CD4-positive, alpha-beta T cell (primary cell): ENCODE data around the gene OR51B2. TPM values are rescaled to one million over a fixed set of nuclear protein-coding genes. Genes with fewer than 3 reads are reported as not detected.
"Not testable (repeated sequence)": the region's sequence is repeated elsewhere in the genome, so short reads cannot be mapped to it uniquely, and the experiment has no call there.

ENCODE experiments used
- ATAC-seq: fragments of 200-7000 bp; cut with Tn5 transposase; one replicate; pipeline ENCODE4 v1.10.0; 2022; ENCODE audit warnings: mild to moderate bottlenecking; ENCODE audit not compliant: poor library complexity
- CTCF ChIA-PET: fragments of 350-600 bp; sonication (Branson Sonifier 250); formaldehyde crosslinking; loops from one replicate; lab custom pipeline; 2021; ENCODE audit warnings: antibody characterized with exemption, inconsistent platforms; lab: Charles Lee
- POLR2A ChIA-PET: fragments of 350-600 bp; sonication (Branson Sonifier 250); formaldehyde crosslinking; loops from one replicate; lab custom pipeline; 2021; ENCODE audit warnings: antibody characterized with exemption, inconsistent platforms; lab: Charles Lee
- DNase-seq, 14 experiments: peaks; one replicate each; pipeline ENCODE4 v3.0.0-alpha.2; 2013 to 2020; ENCODE audit warnings: mixed read lengths in 2 of 14
- H3K27ac ChIP-seq, 2 donors: one replicate each; pipeline versions ENCODE4 v1.5.1 to v1.7.0; 2013; ENCODE audit warnings: low read length in 2 of 2, low read depth in 1 of 2, mild to moderate bottlenecking in 1 of 2
- H3K27me3 ChIP-seq, 2 experiments: 1 replicate in 1 of 2; 2 replicates in 1 of 2; pipeline versions ENCODE4 v1.6.1 to v1.7.0; 2013; ENCODE audit warnings: low read length in 2 of 2, control low read depth in 1 of 2, mild to moderate bottlenecking in 1 of 2, moderate library complexity in 1 of 2; ENCODE audit not compliant: insufficient read depth in 2 of 2, control insufficient read depth in 1 of 2
- H3K36me3 ChIP-seq: one replicate; pipeline ENCODE4 v1.6.1; 2013; ENCODE audit warnings: low read length, control low read depth; ENCODE audit not compliant: insufficient read depth
- H3K4me1 ChIP-seq: one replicate; pipeline ENCODE4 v1.6.1; 2013; ENCODE audit warnings: low read length, control low read depth; ENCODE audit not compliant: insufficient read depth
- H3K4me3 ChIP-seq: one replicate; pipeline ENCODE4 v1.5.1; 2013; ENCODE audit warnings: mild to moderate bottlenecking, low read length, moderate library complexity
- H3K9me3 ChIP-seq, 2 experiments: 1 replicate in 1 of 2; 2 replicates in 1 of 2; pipeline versions ENCODE4 v1.6.1 to v1.7.0; 2013; ENCODE audit warnings: low read length in 2 of 2, mild to moderate bottlenecking in 2 of 2, control low read depth in 1 of 2, moderate library complexity in 1 of 2; ENCODE audit not compliant: control insufficient read depth in 1 of 2, insufficient read depth in 1 of 2
- H3K27ac Mint-ChIP-seq: one replicate; pipeline ENCODE4 v1.8.0; 2020; ENCODE audit warnings: mixed read lengths
- H3K27me3 Mint-ChIP-seq: one replicate; pipeline ENCODE4 v1.8.0; 2021; ENCODE audit warnings: mixed read lengths
- H3K36me3 Mint-ChIP-seq: one replicate; pipeline ENCODE4 v1.8.0; 2021; ENCODE audit warnings: low read depth, mixed read lengths
- H3K4me1 Mint-ChIP-seq: one replicate; pipeline ENCODE4 v1.8.0; 2021; ENCODE audit warnings: low read depth, mixed read lengths
- H3K4me3 Mint-ChIP-seq: one replicate; pipeline ENCODE4 v1.8.0; 2020; ENCODE audit warnings: mild to moderate bottlenecking, mixed read lengths
- H3K9me3 Mint-ChIP-seq: one replicate; pipeline ENCODE4 v1.8.0; 2020; ENCODE audit warnings: mixed read lengths
- intact Hi-C, 2 experiments: fragments of 100-400 bp; cut with DNase I in 1 of 2; cut with micrococcal nuclease in 1 of 2; formaldehyde crosslinking; loops; one replicate each; pipeline versions ENCODE4 v1.15.1 to v1.9.0; 2023 to 2025; cut with DNase I, micrococcal nuclease
- total RNA-seq, 174 experiments: library from RNA in 2 of 174; stranded (reverse) in 2 of 174; gene quantifications; one replicate each; pipeline ENCODE4 v1.2.3 and lab custom pipeline; 2021 to 2026
- TF ChIP-seq, protein P1 (sequence below): fragments of 200-600 bp; IDR thresholded peaks from one replicate; pipeline ENCODE4 v1.8.0; 2022; ENCODE audit warnings: antibody characterized with exemption, mild to moderate bottlenecking

The OR51B2 gene
- total RNA-seq, 2 experiments from 2014 or later, result not detected

GRCh38 chr11:5343474-5344335 is 19.6 kb upstream of the OR51B2 start, which contains the start of gene OR51B5:
Gene OR51B5 (minus strand): TSS chr11:5343524. CDS start chr11:5343524, 0 bp downstream.
- no peaks in the 10 kb centered on the region for H3K27me3 ChIP-seq
- Mint-ChIP-seq H3K27me3 (peaks cover 13% of the 10 kb centered on the region), H3K27ac (no peak within 1 kb of the TSS), H3K4me1 (no peaks in the 10 kb centered on the region), H3K36me3 (no peaks in the 10 kb centered on the region), H3K4me3 (no peak within 1 kb of the TSS), H3K9me3 (no peaks in the 10 kb centered on the region)
- H3K4me1 ChIP-seq, result no peaks in the 10 kb centered on the region
- H3K4me3 ChIP-seq, result no peak within 1 kb of the TSS
- TF ChIP-seq, protein P1, sequence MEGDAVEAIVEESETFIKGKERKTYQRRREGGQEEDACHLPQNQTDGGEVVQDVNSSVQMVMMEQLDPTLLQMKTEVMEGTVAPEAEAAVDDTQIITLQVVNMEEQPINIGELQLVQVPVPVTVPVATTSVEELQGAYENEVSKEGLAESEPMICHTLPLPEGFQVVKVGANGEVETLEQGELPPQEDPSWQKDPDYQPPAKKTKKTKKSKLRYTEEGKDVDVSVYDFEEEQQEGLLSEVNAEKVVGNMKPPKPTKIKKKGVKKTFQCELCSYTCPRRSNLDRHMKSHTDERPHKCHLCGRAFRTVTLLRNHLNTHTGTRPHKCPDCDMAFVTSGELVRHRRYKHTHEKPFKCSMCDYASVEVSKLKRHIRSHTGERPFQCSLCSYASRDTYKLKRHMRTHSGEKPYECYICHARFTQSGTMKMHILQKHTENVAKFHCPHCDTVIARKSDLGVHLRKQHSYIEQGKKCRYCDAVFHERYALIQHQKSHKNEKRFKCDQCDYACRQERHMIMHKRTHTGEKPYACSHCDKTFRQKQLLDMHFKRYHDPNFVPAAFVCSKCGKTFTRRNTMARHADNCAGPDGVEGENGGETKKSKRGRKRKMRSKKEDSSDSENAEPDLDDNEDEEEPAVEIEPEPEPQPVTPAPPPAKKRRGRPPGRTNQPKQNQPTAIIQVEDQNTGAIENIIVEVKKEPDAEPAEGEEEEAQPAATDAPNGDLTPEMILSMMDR, result no peak
- no peak for DNase-seq
- ATAC-seq, result no peak
- POLR2A ChIA-PET, result no interaction called here
- no peaks in the 10 kb centered on the region for H3K36me3 ChIP-seq
- H3K9me3 ChIP-seq, result peaks cover 0 to 3% of the 10 kb centered on the region in 2 experiments
- intact Hi-C loops, result no loop called here
- H3K27ac ChIP-seq, result no peak within 1 kb of the TSS
- CTCF ChIA-PET, result no interaction called here

GRCh38 chr11:5339771-5340322 is 15.8 kb upstream of the OR51B2 start:
- ATAC-seq (no peak), DNase-seq (no peak)
- H3K4me1 Mint-ChIP-seq, result no peaks in the 10 kb centered on the region
- Histone ChIP-seq H3K9me3 (peaks cover 0 to 3% of the 10 kb centered on the region in 2 experiments), H3K4me1 (no peaks in the 10 kb centered on the region), H3K36me3 (no peaks in the 10 kb centered on the region), H3K4me3 (no peak overlapping the region), H3K27ac (no peak overlapping the region), H3K27me3 (no peaks in the 10 kb centered on the region)
- TF ChIP-seq, protein P1, result no peak
- intact Hi-C loops, result no loop called here
- no peaks in the 10 kb centered on the region for H3K36me3 Mint-ChIP-seq
- H3K4me3 Mint-ChIP-seq, result no peak overlapping the region
- no peaks in the 10 kb centered on the region for H3K9me3 Mint-ChIP-seq
- H3K27ac Mint-ChIP-seq, result no peak overlapping the region
- peaks cover 10% of the 10 kb centered on the region for H3K27me3 Mint-ChIP-seq
- ChIA-PET CTCF (no interaction called here), POLR2A (no interaction called here)

GRCh38 chr11:5337253-5337652 is 13.2 kb upstream of the OR51B2 start:
- H3K36me3 Mint-ChIP-seq, H3K4me1 ChIP-seq, H3K4me3 Mint-ChIP-seq, intact Hi-C loops, H3K4me1 Mint-ChIP-seq, H3K27ac Mint-ChIP-seq, ATAC-seq, H3K27ac ChIP-seq, H3K9me3 ChIP-seq, H3K9me3 Mint-ChIP-seq, H3K4me3 ChIP-seq, H3K36me3 ChIP-seq, POLR2A ChIA-PET, H3K27me3 ChIP-seq, CTCF ChIA-PET, DNase-seq, H3K27me3 Mint-ChIP-seq: not testable (repeated sequence)
